ENCODE measurements around the gene FAM72D. TPM values are rescaled to one million over a fixed set of nuclear protein-coding genes. Genes with fewer than 3 reads are reported as not detected.
A peak's percentile ranks its signal among the peaks of the same experiment; 100 is the strongest.
"Not testable (repeated sequence)": the region's sequence is repeated elsewhere in the genome, so short reads cannot be mapped to it uniquely, and the experiment has no call there.

FAM72D gene
- under 1 TPM; 0.09 to 0.13 TPM for total RNA-seq
- long read RNA-seq = 0 reads

DNA sequence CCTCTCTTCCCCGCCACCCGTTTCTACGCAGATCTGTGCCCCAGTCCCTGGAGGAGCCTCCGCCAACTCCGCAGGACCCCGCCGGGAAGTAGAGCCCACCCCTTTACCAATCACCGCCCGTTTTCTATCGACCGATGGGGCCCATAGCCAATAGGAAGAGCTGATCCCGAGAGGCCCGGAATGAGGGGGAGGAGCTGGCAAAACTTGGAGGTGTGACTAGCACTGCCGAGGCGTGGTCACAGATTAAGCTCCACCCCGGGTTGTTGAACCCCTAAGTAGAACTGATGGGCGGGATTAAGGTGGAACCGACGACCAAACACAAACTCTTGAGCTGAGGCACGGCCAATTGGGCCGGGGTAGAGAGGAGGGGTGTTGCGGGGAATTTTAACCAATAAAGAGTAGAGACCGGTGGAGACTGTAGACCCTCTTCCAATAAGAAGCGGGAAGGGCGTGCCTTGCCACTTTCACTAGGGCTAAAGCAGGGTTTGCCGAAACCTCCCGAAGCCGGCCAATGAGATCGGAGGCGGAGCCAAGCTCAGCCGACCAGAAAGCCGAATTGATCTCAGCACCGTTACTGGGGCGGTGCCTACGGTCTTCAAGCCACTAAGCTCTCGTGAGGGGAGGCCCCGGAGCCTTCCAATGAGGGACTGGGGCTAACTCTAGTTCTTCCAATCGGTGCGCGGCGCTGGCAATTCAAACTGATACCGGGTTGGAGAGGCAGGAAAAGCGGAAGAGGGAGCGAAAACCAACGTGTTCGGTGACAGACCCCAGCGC lies at the start of gene FAM72D, which contains the start of gene SRGAP2B:
FAM72D (plus strand) TSS at position 691 of the 774 bp plus-strand sequence. CDS start 874 bp downstream, outside the sequence.
SRGAP2B (minus strand) TSS at position 45 of the 774 bp plus-strand sequence. CDS start 2,427 bp downstream, outside the sequence.
- ATAC-seq = peak; percentile 86
- intact Hi-C loops (cut with DNase I); DNase-seq: not testable (repeated sequence)

DNA sequence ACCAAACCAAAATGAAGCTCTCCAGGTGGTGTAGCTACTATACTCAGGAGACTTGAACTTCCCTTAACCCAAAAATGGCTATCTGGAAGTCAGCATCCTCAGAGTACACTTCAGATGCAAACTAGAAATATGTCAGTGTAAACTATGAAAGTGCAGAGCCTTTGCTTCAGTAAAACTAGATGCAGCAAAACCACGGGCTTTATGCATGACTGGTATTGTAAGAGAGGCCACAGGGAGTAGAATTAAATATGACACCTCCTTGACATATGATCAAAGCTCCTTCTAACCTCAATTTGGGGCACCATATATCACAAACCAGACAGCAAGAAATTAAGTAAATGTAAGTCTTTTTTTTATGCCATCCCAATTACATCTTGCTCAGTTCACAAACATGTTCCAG lies 48.2 kb upstream of the FAM72D start:
- DNase-seq; intact Hi-C loops (cut with DNase I); ATAC-seq: not testable (repeated sequence)

DNA sequence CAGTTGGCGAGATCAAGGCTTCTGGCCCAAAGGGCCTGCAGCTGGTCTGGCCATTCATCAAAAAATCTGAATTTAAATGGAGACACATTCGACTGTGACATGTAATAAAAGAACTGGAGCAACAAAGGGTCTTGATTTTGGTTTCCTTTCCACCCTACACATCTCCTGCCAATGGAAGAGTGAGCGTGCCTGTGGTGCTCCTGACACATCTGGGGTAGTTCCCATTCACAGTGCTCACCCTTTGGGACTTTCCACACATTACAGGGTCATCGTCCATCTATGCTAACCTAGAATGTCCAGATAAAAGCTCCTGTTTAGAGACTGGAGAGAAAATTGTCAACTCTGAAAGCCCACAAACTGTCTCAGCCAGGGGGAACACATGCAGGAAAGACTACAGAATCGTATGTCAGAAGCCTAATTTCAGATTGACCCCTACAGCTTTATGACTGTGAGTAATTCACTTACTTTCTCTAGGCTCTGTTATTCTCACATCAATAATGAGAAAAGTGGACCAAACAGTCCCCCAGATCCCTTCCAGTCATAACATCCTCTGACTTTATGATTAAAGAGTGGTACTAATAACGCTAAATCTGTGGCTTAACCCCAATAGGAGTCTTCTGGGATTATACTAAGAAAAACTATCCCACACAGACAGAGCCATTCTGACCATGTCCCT lies 47.5 kb upstream of the FAM72D start:
- ATAC-seq; DNase-seq; intact Hi-C loops (cut with DNase I): not testable (repeated sequence)

DNA sequence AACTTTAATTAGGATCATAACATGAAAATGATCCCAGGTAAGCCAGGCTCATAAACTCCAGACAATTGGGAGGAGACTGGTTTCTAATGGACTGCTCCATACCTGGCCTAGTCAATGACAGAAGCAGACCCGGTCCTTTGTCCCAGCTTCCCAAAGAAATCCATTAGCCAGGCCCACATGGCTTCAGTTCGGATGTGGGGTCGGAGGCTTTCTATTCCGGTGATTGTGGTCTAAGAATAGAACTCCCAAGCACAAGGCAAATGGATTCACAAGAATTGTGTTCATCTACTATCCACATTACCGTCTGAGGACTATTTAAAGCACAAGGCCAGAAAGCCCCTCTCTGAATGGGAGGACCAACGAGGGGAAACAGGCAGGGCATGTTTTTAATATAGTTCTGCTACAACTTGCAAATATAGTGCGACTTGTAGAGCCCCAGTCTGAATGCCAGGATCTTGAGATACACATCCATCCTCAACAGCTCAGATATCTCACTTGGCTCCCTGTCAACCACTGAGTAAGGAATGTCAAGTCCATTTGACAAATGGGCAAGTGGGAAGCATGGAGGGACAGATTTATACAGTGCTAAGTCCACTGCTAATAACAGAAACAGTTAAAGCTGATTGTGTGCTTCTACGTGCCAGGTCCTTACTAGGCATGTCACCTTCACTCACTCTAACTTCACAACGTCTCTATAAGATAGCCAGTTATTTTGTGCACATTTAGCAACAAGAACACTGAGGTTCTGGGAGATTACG lies 43.6 kb upstream of the FAM72D start:
- peak; percentile 60 to 71 for ATAC-seq
- DNase-seq; intact Hi-C loops (cut with DNase I): not testable (repeated sequence)

DNA sequence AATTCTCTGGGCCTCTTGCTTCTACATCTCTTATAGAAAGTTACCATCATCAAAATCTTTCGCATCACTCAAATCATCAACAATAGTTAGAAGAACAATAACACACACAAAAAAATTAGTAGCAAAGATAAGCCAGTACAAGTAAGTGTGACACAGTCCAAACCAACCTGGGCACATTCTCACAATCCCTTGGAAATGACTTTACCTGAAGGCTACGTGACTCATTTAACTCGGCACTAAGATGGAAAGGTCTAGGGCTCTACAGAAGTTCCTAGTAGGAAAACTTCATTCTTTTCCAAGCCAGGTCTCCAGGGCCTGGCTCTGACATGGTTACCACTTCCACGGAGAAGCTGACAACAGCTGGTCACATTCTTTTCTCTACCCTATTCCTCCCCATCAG lies 42.3 kb upstream of the FAM72D start:
- DNase-seq; intact Hi-C loops (cut with DNase I); ATAC-seq: not testable (repeated sequence)

DNA sequence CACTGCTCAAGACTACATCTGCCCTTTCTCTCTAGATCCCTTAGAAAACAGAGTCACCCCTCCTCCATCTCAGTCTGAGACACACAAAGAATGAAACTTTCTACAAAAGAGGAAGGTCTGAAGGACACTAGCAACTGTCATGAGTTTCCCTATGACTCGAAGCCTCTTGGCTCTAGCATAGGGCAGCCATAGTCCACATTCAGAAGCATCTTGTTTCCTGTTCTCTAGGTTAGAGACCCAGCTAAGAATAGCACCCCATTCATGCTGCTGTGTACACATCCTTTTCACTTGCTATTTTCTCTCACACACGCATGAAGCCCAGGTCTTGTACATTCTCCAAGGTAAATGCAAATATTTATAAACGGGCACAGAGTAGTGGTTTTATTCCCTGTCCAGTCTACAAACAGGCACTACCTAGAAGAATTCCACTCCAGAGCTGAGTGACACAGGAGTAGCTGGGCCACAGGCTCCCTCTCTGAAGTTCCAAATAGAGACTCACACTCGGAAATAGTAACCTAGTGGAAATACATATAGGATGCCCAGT lies 40.5 kb upstream of the FAM72D start:
- intact Hi-C loops (cut with DNase I) = not testable (repeated sequence)

DNA sequence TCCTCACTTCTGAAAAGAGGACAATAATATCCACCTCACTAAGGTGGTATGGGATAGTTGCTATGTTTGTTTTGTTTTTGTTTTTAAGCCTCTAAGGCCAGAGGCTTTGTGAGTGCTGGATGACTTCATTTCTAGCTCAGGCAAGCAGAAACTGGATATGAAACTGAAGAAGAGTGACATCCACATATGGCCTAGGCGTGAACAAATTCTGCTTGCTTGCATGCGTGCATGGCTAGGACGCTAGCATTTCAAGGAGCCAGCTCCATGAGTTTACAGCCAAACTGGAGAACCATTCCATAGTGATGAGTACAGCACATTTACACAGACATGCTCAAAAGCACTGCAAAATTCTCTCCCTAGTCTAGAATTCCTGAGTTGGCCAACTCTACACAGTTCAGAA lies 37.6 kb upstream of the FAM72D start:
- DNase-seq; intact Hi-C loops (cut with DNase I): not testable (repeated sequence)
- ATAC-seq = peak in 1 of 2 donors; percentile 56

More for the DNA sequence above, 40.5 kb upstream of the FAM72D start:
- ATAC-seq = peak; percentile 62 to 77
- not testable (repeated sequence) for DNase-seq

DNA sequence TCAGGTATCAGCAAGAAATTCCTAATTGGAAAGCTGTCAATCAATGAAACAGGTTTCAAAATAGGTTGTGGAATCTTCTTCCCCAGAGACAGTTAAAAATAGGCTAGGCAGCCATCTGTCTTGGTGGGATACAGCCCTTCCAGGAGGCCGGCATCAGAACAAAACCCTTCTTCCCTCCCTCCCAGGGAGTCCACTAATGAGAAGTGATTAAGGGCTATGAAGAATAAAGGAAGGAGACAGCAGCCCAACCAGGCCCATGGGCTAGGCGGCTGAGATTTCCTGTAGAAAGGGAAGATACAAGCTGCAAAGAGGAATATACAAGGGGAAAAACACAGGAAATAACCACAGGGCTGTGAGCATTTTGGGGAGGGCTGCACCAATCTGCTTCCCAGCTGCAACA lies 32.5 kb upstream of the FAM72D start:
- intact Hi-C loops (cut with DNase I); ATAC-seq; DNase-seq: not testable (repeated sequence)

DNA sequence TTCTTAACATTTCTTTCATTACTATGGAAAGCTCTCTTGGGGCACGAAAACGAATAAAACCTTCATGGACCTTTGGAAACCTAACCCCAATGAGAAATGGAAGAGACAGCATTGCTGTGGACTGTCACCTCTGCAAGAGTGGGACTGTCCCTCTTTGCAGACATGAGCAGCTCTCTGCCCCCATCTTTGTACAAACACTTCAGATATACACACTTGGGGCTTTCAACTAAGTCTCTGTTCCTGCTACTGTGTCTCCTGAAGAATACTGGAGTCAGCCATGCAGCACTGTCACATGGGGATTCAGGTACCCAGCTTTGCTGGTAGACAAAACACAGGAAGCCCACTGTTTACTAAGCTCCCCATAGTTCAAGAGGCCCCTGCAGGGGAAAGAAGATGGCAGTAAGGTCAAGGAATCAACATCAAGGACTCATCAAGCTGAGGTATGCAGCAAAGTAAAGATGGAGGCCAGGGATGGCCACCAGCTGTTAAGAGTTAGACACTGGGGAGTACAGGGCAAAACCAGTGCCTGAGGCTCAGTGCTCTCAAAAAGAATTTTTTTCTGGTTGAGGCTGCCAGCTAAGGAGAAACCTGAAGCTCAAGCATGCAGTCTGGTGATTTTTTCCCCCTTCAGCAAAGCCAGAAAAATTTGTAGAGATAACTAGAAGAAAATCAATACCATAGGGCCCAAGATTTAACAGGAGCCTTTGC lies 31.7 kb upstream of the FAM72D start:
- DNase-seq; ATAC-seq; intact Hi-C loops (cut with DNase I): not testable (repeated sequence)

DNA sequence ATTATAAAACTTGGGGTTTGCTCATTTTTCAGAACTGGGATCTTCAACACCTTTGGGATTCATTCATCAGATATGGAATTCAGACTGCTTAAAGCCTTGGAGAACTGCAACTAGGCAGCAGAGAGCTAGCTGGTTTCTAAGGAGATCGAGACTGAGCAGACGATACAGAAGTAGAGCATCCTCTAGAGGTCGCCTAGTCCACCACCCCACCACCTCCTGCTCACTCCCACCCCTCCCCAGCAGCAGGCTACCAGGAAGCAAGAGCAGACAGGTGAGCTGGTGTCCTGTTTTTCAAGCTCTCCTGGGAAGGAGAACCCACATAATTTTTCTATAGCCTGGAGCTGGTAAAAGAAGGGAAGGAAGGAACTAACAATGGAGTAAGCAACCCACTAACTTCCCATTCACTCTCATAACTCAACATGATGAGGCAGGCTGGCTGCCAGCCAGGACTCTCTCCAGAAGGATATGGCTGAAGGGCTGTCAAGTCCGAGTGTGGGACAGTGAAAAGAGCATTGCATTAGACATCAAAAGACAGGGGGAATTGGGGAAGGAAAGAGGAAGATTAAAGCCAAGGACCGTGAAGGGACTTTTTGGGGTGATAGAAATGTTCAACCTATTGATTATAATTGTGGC lies 30.5 kb upstream of the FAM72D start:
- DNase-seq; intact Hi-C loops (cut with DNase I): not testable (repeated sequence)
- ATAC-seq = peak; percentile 38 to 85

DNA sequence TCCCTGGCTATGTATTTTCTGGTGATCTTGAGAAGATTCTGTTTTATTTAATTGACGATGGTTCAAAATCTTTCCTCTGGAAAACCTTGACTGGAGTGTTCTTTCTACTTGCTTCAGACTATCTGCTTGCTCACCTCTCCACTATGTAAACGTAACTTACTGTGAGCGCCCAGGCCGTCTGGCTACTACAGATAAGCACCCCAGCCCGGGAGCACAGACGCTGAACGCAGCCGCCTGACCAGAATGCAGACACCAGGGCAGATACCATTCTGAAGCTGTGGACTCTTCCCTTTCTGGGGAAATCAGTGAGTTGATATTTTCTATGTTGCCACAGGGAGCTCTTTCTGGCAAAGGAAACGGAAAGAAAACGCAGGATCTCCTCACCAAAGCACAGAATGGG lies 29.3 kb upstream of the FAM72D start:
- DNase-seq; intact Hi-C loops (cut with DNase I): not testable (repeated sequence)
- peak in 1 of 2 donors; percentile 93 for ATAC-seq

DNA sequence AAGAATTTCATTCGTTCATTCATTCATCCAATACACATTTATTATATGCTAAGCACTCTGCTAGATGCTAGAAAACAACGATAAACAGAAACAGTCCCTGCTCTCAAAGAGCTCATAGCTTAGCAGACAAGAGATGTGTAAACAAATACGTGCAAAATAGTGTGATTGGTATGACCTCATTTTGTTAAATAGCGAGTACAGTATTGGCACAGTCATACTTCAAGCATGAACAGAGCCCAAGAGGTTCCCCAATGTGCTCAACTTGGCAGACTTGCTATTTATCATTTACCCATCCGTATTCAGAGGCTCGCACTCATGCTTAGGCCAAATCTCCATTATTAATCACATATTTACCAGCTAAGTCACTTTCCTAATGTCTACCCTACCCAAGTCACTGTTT lies 24.2 kb upstream of the FAM72D start:
- DNase-seq; ATAC-seq; intact Hi-C loops (cut with DNase I): not testable (repeated sequence)

DNA sequence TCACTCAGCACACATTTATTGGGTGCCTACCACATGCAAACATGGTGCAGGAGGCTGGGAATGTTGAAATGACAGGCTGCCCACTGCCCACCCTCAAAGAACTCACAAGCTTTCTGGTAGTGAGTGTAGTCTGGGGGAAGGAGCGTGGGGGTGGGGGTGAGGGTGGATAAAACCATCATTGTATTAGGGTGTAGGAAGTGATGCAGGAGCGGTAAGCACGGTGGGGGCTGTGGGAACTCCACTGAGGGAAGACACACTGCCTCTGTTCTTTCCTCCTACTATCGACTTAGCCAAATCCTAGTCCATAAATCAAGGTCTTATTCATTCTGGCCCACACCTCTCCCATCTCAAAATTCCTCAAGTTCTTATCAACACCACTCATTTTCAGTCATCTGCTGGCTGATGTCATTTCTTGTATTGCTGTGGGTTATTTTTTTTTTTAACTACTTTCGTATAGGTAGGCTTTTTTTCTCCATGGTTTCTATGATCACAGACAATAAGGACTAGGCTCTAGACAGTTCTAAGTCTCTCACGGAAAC lies 21.7 kb upstream of the FAM72D start:
- intact Hi-C loops (cut with DNase I); DNase-seq: not testable (repeated sequence)
- peak in 1 of 2 donors; percentile 67 for ATAC-seq

DNA sequence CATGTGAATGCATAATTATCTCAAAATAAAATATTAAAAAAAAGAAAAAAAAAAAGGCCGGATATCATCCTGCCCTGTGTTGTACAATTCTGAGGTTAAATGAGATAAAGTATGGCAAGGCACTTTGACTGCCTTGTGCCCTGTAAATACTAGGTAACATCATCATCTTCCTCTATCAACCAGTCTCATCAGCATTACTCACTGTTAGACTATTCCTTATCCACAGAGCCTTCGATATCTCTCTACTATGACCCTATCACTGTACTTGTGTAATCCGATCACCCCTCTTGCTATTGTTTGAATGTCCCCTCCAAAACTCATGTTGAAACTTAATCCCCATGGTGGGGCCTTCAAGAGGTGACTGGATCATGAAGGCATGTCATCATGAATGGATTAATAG lies 18.9 kb upstream of the FAM72D start:
- ATAC-seq; DNase-seq; intact Hi-C loops (cut with DNase I): not testable (repeated sequence)

DNA sequence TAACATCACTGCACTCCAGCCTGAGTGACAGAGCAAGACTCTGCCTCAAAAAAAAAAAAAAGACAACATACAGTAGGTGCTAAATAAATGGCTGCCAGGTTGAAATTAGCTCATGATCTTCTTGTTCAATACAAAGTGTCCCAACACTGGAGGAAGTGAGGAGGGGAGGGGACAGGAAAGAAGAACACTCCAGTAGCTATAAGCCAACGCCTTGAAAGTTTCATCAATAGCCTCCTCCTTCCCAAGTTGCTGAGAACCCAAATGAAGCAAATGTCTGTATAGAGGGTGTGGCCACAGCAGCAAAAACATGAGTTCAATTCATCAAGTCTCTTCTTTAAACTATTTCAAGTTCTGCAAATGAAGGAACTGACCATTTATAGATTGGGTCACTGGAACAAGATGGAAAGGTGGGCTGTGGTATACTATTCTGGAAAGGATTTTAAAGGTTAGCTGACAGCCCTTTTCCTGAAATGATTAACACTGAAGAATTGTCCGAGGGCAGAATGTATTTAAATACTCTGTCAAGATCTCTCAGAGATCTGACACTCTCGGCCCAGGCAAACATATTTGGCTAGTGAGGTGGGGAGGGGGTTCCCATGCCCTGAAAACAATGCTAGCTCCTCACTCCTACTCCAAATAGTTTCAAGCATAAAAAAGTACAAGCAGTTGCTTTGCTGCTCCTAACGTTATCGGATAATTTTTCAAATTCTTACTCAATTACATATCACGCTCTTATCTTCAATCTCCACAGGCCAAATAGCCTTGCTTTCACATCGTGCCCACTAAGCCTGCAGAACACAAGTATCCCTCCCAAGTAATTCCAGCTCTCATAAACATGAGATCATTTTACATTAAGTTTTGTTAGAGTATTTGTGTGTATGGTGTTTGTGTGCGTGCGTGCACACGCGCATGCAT lies 17.6 kb upstream of the FAM72D start:
- intact Hi-C loops (cut with DNase I); DNase-seq: not testable (repeated sequence)
- ATAC-seq = peak; percentile 59 to 61

DNA sequence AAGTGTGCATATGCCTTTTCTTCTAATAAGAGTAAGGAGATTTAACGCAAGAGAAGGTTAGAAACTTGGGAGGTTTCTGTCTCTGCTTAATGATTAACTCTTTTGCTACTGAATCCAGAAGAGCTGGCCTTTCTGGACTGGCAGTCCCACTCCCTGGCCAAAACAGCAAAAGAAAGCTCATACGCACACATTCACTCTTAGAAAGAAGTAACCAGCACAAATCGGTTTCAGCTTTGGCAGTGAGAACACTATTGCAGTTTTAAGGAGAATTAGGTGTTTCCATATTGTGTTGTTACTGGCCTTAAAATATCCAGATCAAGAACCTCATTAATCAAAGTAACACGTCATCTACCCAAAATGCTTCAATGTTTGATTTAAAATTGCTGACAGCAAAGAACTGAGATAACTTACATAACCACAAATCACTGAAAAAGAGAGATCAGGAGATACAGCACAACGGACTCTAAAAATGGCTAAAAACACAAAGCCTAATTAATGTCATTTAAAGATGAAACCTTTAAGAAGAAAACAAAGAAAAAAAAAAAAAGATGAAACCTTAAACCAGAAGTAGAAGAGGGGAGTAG lies 16.9 kb upstream of the FAM72D start:
- DNase-seq; intact Hi-C loops (cut with DNase I): not testable (repeated sequence)
- peak; percentile 22 to 32 for ATAC-seq

Measured in left cardiac atrium (tissue), 4 donors.